Measurements from ENCODE around the gene TSEN2. TPM values are rescaled to one million over a fixed set of nuclear protein-coding genes. Genes with fewer than 3 reads are reported as not detected.
"Not testable (repeated sequence)": the region's sequence is repeated elsewhere in the genome, so short reads cannot be mapped to it uniquely, and the experiment has no call there.

Gene TSEN2
- total and polyA plus RNA-seq, 9 donors = 13.2 to 27.4 (median 23.2) TPM

- Histone ChIP-seq H3K27ac (no peak overlapping the region), H3K27me3 (no peaks in the 10 kb centered on the region), H3K4me1 (ENCODE audit: insufficient read depth) (peaks cover 2% of the 10 kb centered on the region), H3K9me3 (no peaks in the 10 kb centered on the region), H3K4me3 (no peak overlapping the region), H3K36me3 (no peaks in the 10 kb centered on the region)
- DNase-seq = no peak
- intact Hi-C loops (cut with DNase I) = no loop called here
- 10 to 21% (median 10%) methylated on average over 4 of the region's 4 CpGs for WGBS, 3 donors
- TF ChIP-seq EP300 (IDR thresholded peaks at IDR 0.05) (no peak), CTCF (IDR thresholded peaks at IDR 0.05) (no peak), POLR2A (IDR thresholded peaks at IDR 0.05) (no peak)
Measured at GRCh38 chr3:12465836-12466225, 18.4 kb upstream of the TSEN2 start.

DNA sequence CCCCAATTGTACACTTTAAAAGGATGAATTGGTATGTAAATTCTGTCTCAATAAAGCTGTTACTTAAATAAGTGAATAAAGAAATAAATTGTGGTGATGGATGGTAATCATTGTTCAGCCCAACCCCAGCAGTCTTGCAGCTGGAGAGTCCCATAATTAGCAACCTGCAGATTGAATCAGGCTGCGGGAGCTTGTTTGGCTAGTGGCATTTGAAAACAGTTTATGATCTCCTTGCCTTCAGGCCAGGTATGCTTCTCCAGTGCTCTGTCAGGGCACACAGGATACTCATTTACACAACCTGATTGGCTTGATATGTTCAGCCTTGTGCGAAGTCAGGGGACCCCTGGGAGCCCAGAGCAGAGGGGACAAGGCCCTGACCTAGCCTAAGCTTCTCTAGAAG, 16.5 kb upstream of the TSEN2 start:
- peaks cover 2% of the 10 kb centered on the region for H3K4me1 ChIP-seq (ENCODE audit: insufficient read depth)
- H3K9me3 ChIP-seq = no peaks in the 10 kb centered on the region
- no peak overlapping the region for H3K4me3 ChIP-seq
- no peak overlapping the region for H3K27ac ChIP-seq
- intact Hi-C loops (cut with DNase I) = no loop called here
- no peaks in the 10 kb centered on the region for H3K36me3 ChIP-seq
- no peak for DNase-seq
- no peak for TF ChIP-seq CTCF (IDR thresholded peaks at IDR 0.05)
- no peak for TF ChIP-seq POLR2A (IDR thresholded peaks at IDR 0.05)
- no peak for TF ChIP-seq EP300 (IDR thresholded peaks at IDR 0.05)
- WGBS, 3 donors = 89 to 97% (median 92%) methylated on average over 2 of the region's 2 CpGs
- no peaks in the 10 kb centered on the region for H3K27me3 ChIP-seq

GRCh38 chr3:12468276-12468675, 16.0 kb upstream of the TSEN2 start:
- H3K27me3 ChIP-seq = no peaks in the 10 kb centered on the region
- no peaks in the 10 kb centered on the region for H3K9me3 ChIP-seq
- H3K36me3 ChIP-seq = no peaks in the 10 kb centered on the region
- 95 to 100% (median 97%) methylated on average over 6 of the region's 6 CpGs for WGBS, 3 donors
- intact Hi-C loops (cut with DNase I) = no loop called here
- no peak overlapping the region for H3K4me3 ChIP-seq
- no peak overlapping the region for H3K27ac ChIP-seq
- H3K4me1 ChIP-seq (ENCODE audit: insufficient read depth) = peaks cover 2% of the 10 kb centered on the region
- TF ChIP-seq CTCF (IDR thresholded peaks at IDR 0.05) (no peak), EP300 (IDR thresholded peaks at IDR 0.05) (no peak), POLR2A (IDR thresholded peaks at IDR 0.05) (no peak)
- DNase-seq = no peak

DNA sequence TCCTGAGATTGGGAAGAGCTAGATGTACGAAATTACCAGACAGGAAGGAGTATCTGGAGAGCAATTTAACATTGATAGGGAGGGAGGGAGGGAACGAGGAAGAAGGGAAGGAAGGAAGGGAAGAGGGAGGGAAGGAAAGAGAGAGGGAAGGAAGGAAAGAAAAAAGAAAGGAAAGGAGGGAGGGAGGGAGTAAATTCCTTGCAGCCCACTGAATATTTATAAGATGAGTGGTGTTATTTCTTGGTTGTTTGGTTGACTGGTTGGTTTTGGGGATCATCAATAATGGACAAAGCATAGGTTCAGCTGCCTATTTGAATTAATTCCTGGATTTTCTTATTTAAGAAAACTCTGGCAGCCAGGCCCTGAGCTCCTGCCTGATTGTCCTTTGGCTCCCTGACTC, 15.5 kb upstream of the TSEN2 start:
- no peak for TF ChIP-seq EP300 (IDR thresholded peaks at IDR 0.05)
- TF ChIP-seq CTCF (IDR thresholded peaks at IDR 0.05) = no peak
- TF ChIP-seq POLR2A (IDR thresholded peaks at IDR 0.05) = no peak
- DNase-seq = no peak
- Histone ChIP-seq H3K4me3 (no peak overlapping the region), H3K27me3 (no peaks in the 10 kb centered on the region), H3K27ac (no peak overlapping the region), H3K9me3 (no peaks in the 10 kb centered on the region), H3K36me3 (no peaks in the 10 kb centered on the region), H3K4me1 (ENCODE audit: insufficient read depth) (peaks cover 2% of the 10 kb centered on the region)
- intact Hi-C loops (cut with DNase I) = no loop called here
- 71 to 80% (median 78%) methylated on average over 2 of the region's 2 CpGs for WGBS, 3 donors

DNA sequence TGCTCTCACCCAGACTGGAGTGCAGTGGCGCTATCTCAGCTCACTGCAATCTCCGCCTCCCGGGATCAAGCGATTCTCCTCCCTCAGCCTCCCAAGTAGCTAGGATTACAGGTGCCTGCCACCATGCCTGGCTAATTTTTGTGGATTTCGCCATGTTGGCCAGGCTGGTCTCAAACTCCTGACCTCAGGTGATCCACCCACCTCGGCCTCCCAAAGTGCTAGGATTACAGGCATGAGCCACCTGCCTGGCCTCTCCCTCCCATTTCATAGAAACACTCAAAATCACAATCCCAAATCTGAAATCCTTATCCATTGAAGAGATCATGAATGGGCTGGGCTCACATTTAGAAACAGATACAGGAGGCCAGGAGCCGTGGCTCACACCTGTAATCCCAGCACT, 15.1 kb upstream of the TSEN2 start:
- DNase-seq; H3K27ac ChIP-seq; H3K27me3 ChIP-seq; H3K4me1 ChIP-seq (ENCODE audit: insufficient read depth); H3K9me3 ChIP-seq; H3K4me3 ChIP-seq; intact Hi-C loops (cut with DNase I); H3K36me3 ChIP-seq: not testable (repeated sequence)
- 68 to 99% (median 95%) methylated on average over 7 of the region's 7 CpGs for WGBS, 3 donors
